GM10248 (cell line): Measurements from ENCODE around the gene MAPK12.
A peak's percentile ranks its signal among the peaks of the same experiment; 100 is the strongest.

Experiments used
- CTCF ChIA-PET: fragments of 300-600 bp; sonication (Branson Sonifier 250); formaldehyde crosslinking; extraction: SDS; loops from one replicate; lab custom pipeline; 2021; ENCODE audit warnings: antibody characterized with exemption; lab: Yijun Ruan, JAX
- POLR2A ChIA-PET: fragments of 350-650 bp; sonication (Branson Sonifier 250); formaldehyde crosslinking; extraction: SDS; loops from one replicate; lab custom pipeline; 2020; ENCODE audit warnings: antibody characterized with exemption; lab: Yijun Ruan, JAX
- DNase-seq: peaks from one replicate; pipeline ENCODE4 v3.0.0; 2012; ENCODE audit errors: extremely low spot score
- CTCF ChIP-seq: IDR thresholded peaks from 2 replicates; pipeline ENCODE4 v1.5.1; 2012; ENCODE audit warnings: mild to moderate bottlenecking, low read depth; ENCODE audit errors: extremely low read depth, missing control alignments, control extremely low read depth

Gene MAPK12

DNA sequence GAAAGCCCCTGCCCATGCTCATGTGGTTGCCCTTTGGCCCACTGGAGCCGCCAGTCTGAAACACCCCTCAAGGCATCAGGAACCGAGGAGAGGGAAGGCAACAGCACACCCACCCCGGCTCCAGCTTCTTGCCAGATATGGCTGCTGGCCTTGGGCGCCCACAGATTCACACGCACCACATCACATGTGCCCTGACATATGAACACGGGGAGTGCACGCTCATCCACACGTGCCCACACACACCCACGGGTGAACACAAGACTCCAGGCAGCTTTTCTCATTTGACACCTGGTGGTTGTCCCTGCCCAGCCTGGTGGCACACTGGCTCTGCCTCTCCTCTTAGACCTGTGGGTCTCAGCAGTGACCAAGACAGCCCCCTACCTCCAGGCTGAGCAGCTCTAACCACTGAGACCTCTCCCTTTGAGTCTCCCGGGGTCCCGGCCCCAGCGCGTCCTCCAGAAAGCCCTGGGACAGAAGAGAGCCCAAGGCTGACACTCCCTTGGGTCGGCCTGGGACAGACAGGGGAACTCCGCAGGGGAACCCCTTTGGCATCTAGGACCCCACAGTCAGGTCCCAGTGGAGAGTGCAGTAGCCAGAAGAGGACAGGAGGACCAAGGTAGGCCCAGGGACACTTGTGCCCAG is 2.7 kb upstream of the MAPK12 start:
- ChIA-PET POLR2A (no interaction called here), CTCF (interaction anchor here (0.9 to 7.9 kb wide), 5 partner anchors 11 to 78 kb away, joined by 3 to 64 read pairs (median 8); partner anchors contain the start of gene HDAC10)
- TF ChIP-seq CTCF, result no peak
- no peak for DNase-seq

DNA sequence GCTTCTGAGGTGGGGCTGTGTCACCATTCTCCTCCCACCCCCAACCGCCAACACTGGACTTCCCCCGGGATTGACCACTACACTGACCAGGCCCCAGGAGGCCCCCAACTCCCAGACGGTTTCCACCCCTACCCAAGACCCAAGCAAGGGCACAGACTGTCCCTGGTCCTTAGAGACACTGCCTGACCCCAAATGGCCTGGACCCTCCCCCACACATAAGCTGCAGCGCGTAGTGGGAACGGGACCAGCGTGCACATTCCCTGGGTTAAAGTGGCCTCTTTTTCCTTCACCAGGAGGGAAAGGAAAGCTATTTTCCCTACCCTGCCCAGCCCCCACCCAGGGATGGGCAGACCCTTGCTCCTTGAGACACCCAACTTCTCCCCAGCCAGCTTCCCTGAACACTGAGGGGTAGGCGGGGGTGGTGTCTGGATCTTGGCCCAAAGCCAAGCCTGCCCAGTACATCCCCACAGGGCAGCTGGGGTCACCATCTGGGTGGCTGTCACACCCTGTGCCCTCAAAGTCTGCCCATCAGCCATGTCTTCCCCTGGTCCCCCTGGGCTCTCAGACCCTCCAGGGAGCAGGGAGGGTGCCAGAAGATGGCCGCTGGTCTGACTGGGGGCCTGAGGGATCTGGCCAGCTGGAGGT is 1.6 kb upstream of the MAPK12 start:
- CTCF ChIA-PET, result interaction anchor here (0.8 to 7.9 kb wide), 5 partner anchors 10 to 358 kb away, joined by 3 to 64 read pairs (median 8); partner anchors contain the start of gene HDAC10
- POLR2A ChIA-PET, result no interaction called here

GRCh38 chr22:50262460-50262911 is 1.0 kb upstream of the MAPK12 start:
- ChIA-PET POLR2A (no interaction called here), CTCF (interaction anchor here (1.1 to 7.9 kb wide), 4 partner anchors 9 to 79 kb away, joined by 3 to 64 read pairs (median 24); partner anchors contain the start of gene HDAC10)
- no peak for DNase-seq
- no peak for TF ChIP-seq CTCF

More for the DNA sequence above, 1.6 kb upstream of the MAPK12 start:
- TF ChIP-seq CTCF, result no peak
- DNase-seq, result no peak

DNA sequence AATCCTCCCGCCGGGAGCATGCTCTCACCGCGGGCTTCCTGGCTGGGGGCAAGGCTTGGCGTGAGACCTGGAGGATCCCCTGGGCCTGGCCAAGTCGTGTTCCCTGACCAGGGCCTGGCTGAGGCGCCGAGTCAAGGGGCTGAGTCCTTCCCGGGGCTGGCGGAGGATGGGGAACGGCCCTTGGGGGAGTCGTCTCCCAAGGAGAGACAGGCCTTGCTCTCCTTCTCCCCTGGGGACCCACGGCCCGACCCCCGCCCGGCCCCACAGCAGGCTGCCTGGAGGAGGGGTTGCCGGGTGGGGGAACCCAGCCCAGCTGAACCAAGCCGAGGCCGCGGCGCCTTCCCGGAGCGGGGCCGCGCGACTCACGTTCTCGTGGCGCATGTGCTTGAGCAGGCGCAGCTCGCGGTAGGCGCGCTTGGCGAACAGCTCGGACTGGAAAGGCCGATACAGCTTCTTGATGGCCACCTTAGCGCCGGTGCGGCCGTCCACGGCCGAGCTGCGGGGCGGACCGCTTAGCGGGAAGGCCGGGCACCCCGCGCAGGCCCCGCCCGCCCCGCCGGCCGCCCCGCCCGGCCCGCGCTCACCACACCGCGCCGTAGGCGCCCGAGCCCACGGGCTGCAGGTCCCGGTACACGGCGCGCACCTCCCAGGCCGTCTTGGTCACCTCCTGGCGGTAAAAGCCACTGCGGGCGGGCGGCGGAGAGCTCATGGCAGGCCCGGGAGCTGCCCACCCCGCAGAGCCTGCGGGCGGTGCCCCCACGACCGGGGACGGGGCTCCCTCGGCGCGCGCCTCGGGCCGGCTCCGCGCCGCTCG is 475 bp downstream of the MAPK12 start:
- ChIA-PET CTCF (interaction anchor here (1.1 to 7.9 kb wide), 6 partner anchors 8 to 81 kb away, joined by 3 to 64 read pairs (median 4); partner anchors contain the start of gene HDAC10), POLR2A (interaction anchor here (0.5 kb wide), 1 partner anchor 237 kb away, joined by 3 read pairs; no protein-coding TSS in a partner anchor)
- no peak for TF ChIP-seq CTCF
- peak; percentile 73 for DNase-seq

GRCh38 chr22:50260434-50260800 is 1.1 kb downstream of the MAPK12 start:
- DNase-seq, result no peak
- ChIA-PET CTCF (interaction anchor here (1.1 to 7.9 kb wide), 5 partner anchors 7 to 82 kb away, joined by 3 to 64 read pairs (median 3); partner anchors contain the start of gene HDAC10), POLR2A (no interaction called here)
- TF ChIP-seq CTCF, result no peak

GRCh38 chr22:50259302-50259701 is 2.2 kb downstream of the MAPK12 start:
- ChIA-PET POLR2A (no interaction called here), CTCF (interaction anchor here (0.7 to 1.5 kb wide), 4 partner anchors 17 to 238 kb away, joined by 3 to 4 read pairs (median 3); no protein-coding TSS in a partner anchor)
- TF ChIP-seq CTCF, result no peak
- no peak for DNase-seq
